ENCODE data around the gene TNNI2. TPM values are rescaled to one million over a fixed set of nuclear protein-coding genes. Genes with fewer than 3 reads are reported as not detected.

TNNI2 gene
- total RNA-seq, 1 donor from 2014 or later = 1.7 TPM

DNA sequence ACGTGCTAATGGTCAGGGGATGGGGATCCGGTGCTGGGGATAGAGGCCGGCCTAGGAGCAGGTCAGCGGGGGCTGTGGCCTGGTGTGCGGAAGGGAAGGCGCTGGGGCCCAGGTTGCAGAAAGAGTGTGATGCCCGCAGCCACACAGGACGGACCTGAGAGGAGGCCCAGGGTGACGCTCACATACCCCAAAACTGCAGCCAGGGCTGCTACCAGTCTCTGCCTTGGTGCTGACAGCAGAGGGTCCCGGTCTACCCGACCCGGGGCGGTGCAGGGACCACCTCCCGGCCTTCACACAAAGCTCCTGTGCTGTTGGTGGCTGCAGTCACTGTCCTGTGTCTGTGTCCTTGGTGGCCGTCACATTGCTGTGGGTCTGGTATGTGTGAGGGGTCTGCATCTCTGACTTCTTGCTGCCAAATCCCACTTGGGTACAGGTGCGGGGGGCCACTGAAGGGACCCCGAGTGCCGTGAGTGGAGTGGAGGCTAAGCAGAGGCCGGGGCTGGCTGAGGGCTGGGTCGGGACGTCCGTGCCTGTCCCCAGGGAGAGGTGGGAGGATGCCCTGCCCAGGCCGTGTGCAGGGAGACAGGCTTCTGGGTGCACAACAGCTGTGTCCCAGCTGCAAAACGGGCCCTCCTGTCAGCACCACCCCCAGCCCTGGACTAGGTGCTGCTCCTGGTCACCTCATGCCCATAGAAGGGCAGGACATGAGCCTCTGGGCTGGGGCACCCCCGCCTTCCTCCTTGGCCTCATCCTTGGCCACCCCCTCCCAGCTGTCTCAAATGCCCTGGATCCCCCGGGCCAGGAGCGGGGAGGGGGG lies 15.6 kb downstream of the TNNI2 start:
- Mint-ChIP-seq H3K27me3 (no peaks in the 10 kb centered on the region), H3K27ac (no peak overlapping the region), H3K4me3 (no peak overlapping the region), H3K36me3 (no peaks in the 10 kb centered on the region), H3K9me3 (no peaks in the 10 kb centered on the region), H3K4me1 (ENCODE audit: unreplicated experiment) (no peaks in the 10 kb centered on the region)
- TF ChIP-seq, protein P1, sequence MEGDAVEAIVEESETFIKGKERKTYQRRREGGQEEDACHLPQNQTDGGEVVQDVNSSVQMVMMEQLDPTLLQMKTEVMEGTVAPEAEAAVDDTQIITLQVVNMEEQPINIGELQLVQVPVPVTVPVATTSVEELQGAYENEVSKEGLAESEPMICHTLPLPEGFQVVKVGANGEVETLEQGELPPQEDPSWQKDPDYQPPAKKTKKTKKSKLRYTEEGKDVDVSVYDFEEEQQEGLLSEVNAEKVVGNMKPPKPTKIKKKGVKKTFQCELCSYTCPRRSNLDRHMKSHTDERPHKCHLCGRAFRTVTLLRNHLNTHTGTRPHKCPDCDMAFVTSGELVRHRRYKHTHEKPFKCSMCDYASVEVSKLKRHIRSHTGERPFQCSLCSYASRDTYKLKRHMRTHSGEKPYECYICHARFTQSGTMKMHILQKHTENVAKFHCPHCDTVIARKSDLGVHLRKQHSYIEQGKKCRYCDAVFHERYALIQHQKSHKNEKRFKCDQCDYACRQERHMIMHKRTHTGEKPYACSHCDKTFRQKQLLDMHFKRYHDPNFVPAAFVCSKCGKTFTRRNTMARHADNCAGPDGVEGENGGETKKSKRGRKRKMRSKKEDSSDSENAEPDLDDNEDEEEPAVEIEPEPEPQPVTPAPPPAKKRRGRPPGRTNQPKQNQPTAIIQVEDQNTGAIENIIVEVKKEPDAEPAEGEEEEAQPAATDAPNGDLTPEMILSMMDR (conservative IDR thresholded peaks at IDR 0.05) = no peak
- no peak for DNase-seq (ENCODE audit: extremely low spot score, unreplicated experiment)

DNA sequence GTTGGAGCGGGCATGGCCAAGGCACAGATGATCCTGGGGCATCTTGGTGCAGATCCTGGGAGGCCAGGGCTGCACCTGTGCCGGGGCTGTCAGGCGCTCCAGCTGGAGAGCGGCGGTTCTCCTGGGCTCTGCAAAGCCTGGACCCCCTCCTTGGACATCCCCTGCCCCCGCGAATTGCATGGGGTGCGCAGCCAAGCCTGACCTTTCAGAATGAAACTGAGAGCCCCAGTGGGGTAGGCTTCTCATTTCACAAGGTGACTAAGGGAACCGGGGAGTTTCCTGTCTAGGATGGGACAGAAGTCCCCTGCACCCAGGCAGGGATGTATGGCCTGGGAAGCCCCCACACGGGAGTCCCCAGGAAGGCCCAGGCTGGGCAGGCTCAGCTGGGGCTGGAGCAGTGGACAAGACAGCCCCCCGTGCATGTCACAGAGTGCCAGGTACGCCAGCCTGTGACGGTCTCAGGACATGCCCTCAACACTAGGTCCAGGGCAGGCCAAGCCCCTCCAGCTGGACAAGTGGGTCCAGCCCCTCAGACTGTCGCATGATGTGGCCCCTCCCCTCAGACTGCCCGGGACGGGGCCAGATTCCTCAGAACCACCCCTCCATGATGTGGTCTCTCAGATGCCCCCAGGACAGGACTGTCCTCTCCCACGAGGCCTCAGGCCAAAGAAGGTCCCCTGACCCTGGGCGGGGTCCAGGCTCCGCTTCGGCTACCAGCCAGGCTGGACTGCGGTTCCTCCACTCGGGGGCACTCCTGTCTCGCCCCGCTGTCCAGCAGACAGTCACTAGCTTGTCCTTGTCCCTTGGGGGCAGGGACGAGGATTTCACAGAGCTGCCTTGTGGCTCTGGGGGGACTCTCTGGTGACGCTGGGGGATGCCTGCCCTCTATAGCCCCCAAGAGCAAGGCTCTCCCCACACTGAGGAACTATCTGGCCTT lies 16.4 kb downstream of the TNNI2 start:
- no peak for DNase-seq (ENCODE audit: extremely low spot score, unreplicated experiment)
- H3K4me3 Mint-ChIP-seq = no peak overlapping the region
- H3K36me3 Mint-ChIP-seq = no peaks in the 10 kb centered on the region
- H3K27ac Mint-ChIP-seq = no peak overlapping the region
- H3K4me1 Mint-ChIP-seq (ENCODE audit: unreplicated experiment) = no peaks in the 10 kb centered on the region
- no peaks in the 10 kb centered on the region for H3K27me3 Mint-ChIP-seq
- TF ChIP-seq, protein P1 (conservative IDR thresholded peaks at IDR 0.05) = no peak
- H3K9me3 Mint-ChIP-seq = no peaks in the 10 kb centered on the region

DNA sequence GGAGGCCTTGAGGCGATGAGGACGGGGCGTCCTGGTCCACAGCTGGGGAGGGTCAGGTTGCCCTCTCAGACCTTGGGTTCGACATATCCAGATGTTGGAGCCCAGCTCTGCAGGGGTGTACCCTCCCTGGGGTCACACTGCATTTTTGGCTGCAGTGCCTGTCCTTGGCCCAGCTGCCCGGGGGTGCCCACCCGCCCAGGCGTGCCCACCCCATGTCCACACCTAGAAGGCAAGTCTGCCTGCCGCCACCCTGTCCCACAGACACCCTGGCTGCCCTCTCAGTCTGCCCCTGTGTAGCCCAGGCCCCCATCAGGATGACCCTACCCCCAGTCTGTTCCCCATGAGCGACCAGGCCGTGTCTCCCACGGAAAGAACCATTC lies 17.1 kb downstream of the TNNI2 start:
- Mint-ChIP-seq H3K27ac (no peak overlapping the region), H3K4me1 (ENCODE audit: unreplicated experiment) (no peaks in the 10 kb centered on the region), H3K27me3 (no peaks in the 10 kb centered on the region), H3K4me3 (no peak overlapping the region), H3K9me3 (no peaks in the 10 kb centered on the region), H3K36me3 (no peaks in the 10 kb centered on the region)
- no peak for DNase-seq (ENCODE audit: extremely low spot score, unreplicated experiment)
- TF ChIP-seq, protein P1 (conservative IDR thresholded peaks at IDR 0.05) = no peak

DNA sequence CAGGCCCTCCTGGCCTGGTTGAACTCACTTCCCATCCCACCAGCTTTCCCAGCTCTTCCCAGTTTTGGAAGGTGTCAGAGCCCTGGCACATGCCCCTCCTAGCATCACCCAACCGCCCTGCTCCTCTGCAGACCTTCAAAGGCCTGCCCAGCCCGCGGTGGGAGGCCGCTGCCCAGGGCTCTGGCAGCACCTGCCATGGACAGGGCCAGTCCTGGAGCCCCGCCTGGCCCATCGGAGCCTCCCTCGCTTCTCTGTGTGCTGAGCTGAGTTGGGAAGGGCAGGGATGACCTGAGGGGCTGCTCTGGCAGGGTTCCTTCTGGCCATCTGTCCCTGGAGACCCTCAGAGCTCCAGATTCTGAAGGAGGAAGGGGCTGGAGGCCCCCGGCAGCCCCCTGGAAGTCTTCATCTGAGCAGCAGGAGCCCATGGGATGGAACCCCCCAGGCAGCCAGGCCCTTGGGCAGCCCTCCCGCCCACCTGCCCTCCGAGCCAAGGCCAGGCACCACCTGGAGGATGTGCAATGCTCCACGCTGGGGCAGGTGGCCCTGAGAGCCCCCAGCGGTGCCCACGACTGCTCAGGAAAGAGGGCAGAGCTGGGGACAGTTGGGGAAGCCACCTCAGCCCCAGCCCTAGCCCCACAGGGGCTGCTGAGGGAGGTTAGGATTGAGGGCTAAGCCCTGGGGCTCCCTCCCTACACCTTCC lies 17.7 kb downstream of the TNNI2 start:
- Mint-ChIP-seq H3K9me3 (no peaks in the 10 kb centered on the region), H3K27me3 (no peaks in the 10 kb centered on the region), H3K36me3 (no peaks in the 10 kb centered on the region), H3K27ac (no peak overlapping the region), H3K4me3 (no peak overlapping the region), H3K4me1 (ENCODE audit: unreplicated experiment) (no peaks in the 10 kb centered on the region)
- TF ChIP-seq, protein P1 (conservative IDR thresholded peaks at IDR 0.05) = no peak
- no peak for DNase-seq (ENCODE audit: extremely low spot score, unreplicated experiment)

DNA sequence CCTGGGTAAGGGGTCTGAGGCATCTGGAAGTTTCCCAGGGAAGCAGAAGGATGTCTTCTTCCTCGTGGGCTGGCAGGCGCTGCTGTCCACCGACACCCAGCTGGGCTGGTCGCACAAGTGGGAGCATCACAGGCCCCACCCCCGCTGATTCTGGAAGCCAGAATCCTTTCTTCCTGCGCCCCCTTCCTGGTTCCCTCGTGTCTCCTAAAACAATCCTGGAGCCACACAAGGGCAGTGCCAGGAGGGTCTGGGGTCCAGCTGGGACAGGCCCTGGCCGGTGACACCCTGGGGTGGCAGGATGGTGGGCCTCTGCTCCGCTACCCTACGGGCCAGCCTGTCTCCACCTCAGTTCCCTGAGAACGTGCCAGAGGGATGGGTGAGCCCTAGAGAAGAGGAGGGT lies 18.3 kb downstream of the TNNI2 start:
- H3K36me3 Mint-ChIP-seq = no peaks in the 10 kb centered on the region
- H3K4me1 Mint-ChIP-seq (ENCODE audit: unreplicated experiment) = no peaks in the 10 kb centered on the region
- TF ChIP-seq, protein P1 (conservative IDR thresholded peaks at IDR 0.05) = no peak
- no peak for DNase-seq (ENCODE audit: extremely low spot score, unreplicated experiment)
- H3K27ac Mint-ChIP-seq = no peak overlapping the region
- no peaks in the 10 kb centered on the region for H3K9me3 Mint-ChIP-seq
- H3K27me3 Mint-ChIP-seq = no peaks in the 10 kb centered on the region
- no peak overlapping the region for H3K4me3 Mint-ChIP-seq
